HS-27A (cell line): ENCODE data around the gene TRPC3.

Source experiments
- DNase-seq: peaks from one replicate; pipeline ENCODE4 v3.0.0-alpha.2; 2012; ENCODE audit warnings: low read depth, missing footprints

TRPC3 gene

GRCh38 chr4:121951521-121952110, at the start of gene TRPC3:
TSS of gene TRPC3 (minus strand) at chr4:121952060. CDS start at chr4:121951680, 380 bp downstream.
- no peak for DNase-seq

- no peak for DNase-seq
Observed at GRCh38 chr4:122000849-122001248, 49.0 kb upstream of the TRPC3 start.

GRCh38 chr4:121998024-121998423, 46.2 kb upstream of the TRPC3 start:
- no peak for DNase-seq

- no peak for DNase-seq
Observed at GRCh38 chr4:121995790-121996537, 44.1 kb upstream of the TRPC3 start.

GRCh38 chr4:121991968-121992367, 40.1 kb upstream of the TRPC3 start:
- DNase-seq: no peak

GRCh38 chr4:121990489-121990888, 38.6 kb upstream of the TRPC3 start:
- no peak for DNase-seq

- no peak for DNase-seq
Observed at GRCh38 chr4:121989715-121990114, 37.9 kb upstream of the TRPC3 start.

GRCh38 chr4:121988950-121989349, 37.1 kb upstream of the TRPC3 start:
- no peak for DNase-seq

- no peak for DNase-seq
Observed at GRCh38 chr4:121980643-121981042, 28.8 kb upstream of the TRPC3 start.

- DNase-seq: no peak
Observed at GRCh38 chr4:121978172-121978516, 26.3 kb upstream of the TRPC3 start.

GRCh38 chr4:121977251-121978171, 25.7 kb upstream of the TRPC3 start:
- no peak for DNase-seq

GRCh38 chr4:121975784-121976183, 23.9 kb upstream of the TRPC3 start:
- DNase-seq: no peak

- DNase-seq: no peak
Observed at GRCh38 chr4:121973816-121974215, 22.0 kb upstream of the TRPC3 start.

- DNase-seq: no peak
Observed at GRCh38 chr4:121968859-121969258, 17.0 kb upstream of the TRPC3 start.

GRCh38 chr4:121964958-121965357, 13.1 kb upstream of the TRPC3 start:
- no peak for DNase-seq

GRCh38 chr4:121960818-121961217, 9.0 kb upstream of the TRPC3 start:
- DNase-seq: no peak

GRCh38 chr4:121958777-121959176, 6.9 kb upstream of the TRPC3 start:
- no peak for DNase-seq

- no peak for DNase-seq
Observed at GRCh38 chr4:121957266-121957665, 5.4 kb upstream of the TRPC3 start.

GRCh38 chr4:121953860-121954259, 2.0 kb upstream of the TRPC3 start:
- DNase-seq: no peak

- no peak for DNase-seq
Observed at GRCh38 chr4:121952290-121952689, 430 bp upstream of the TRPC3 start.

- no peak for DNase-seq
Observed at GRCh38 chr4:121950680-121951520, 960 bp downstream of the TRPC3 start.

GRCh38 chr4:121950212-121950679, 1.6 kb downstream of the TRPC3 start:
- DNase-seq: peak; percentile 15
